DND-41 (cell line): ENCODE measurements around the gene FGF7.
"Not testable (repeated sequence)": the region's sequence is repeated elsewhere in the genome, so short reads cannot be mapped to it uniquely, and the experiment has no call there.

Experiments
- EZH2 ChIP-seq: IDR thresholded peaks from 3 replicates; pipeline ENCODE4 v1.6.1; 2012; ENCODE audit warnings: borderline replicate concordance, low read depth, mild to moderate bottlenecking, moderate library complexity, low read length, inconsistent platforms; ENCODE audit not compliant: severe bottlenecking
- TF ChIP-seq, protein P1 (sequence below): IDR thresholded peaks from 2 replicates; pipeline ENCODE4 v1.5.1; 2012; ENCODE audit warnings: borderline replicate concordance, low read length, moderate library complexity, mild to moderate bottlenecking; ENCODE audit not compliant: poor library complexity, severe bottlenecking; ENCODE audit errors: extremely low read depth

DNA sequence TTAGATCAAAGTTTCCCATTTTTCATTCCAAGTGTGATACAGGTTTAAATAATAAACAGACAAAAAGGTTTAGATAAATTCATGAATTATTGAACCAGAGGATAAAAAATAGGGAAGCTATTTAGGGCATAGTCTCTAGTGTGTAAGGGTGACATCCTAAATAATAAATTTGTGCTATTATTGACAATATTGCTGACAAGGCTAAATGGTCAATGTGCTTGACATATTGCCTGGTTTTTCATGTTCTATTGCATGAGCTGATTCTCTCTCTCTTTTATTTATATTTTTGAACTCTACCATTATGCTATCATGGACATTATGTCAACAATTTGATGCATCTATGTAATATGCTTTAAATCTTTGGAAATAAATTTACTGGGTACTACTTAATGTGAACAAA, 55.9 kb downstream of the FGF7 start:
- TF ChIP-seq, protein P1, sequence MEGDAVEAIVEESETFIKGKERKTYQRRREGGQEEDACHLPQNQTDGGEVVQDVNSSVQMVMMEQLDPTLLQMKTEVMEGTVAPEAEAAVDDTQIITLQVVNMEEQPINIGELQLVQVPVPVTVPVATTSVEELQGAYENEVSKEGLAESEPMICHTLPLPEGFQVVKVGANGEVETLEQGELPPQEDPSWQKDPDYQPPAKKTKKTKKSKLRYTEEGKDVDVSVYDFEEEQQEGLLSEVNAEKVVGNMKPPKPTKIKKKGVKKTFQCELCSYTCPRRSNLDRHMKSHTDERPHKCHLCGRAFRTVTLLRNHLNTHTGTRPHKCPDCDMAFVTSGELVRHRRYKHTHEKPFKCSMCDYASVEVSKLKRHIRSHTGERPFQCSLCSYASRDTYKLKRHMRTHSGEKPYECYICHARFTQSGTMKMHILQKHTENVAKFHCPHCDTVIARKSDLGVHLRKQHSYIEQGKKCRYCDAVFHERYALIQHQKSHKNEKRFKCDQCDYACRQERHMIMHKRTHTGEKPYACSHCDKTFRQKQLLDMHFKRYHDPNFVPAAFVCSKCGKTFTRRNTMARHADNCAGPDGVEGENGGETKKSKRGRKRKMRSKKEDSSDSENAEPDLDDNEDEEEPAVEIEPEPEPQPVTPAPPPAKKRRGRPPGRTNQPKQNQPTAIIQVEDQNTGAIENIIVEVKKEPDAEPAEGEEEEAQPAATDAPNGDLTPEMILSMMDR: not testable (repeated sequence)
- not testable (repeated sequence) for TF ChIP-seq EZH2
